Glutamatergic neuron (in vitro differentiated cells): Measurements from ENCODE around the gene ISLR. TPM values are rescaled to one million over a fixed set of nuclear protein-coding genes. Genes with fewer than 3 reads are reported as not detected.

Experiments
- DNase-seq: peaks from one replicate; pipeline ENCODE4 v3.0.0; 2022
- H3K27ac Mint-ChIP-seq: one replicate; pipeline ENCODE4 v1.8.0; 2020; ENCODE audit warnings: mild to moderate bottlenecking, mixed read lengths, inconsistent platforms; ENCODE audit not compliant: unreplicated experiment
- H3K27me3 Mint-ChIP-seq: one replicate; pipeline ENCODE4 v1.8.0; 2020; ENCODE audit warnings: mild to moderate bottlenecking, moderate library complexity, mixed read lengths, inconsistent platforms; ENCODE audit not compliant: unreplicated experiment
- H3K36me3 Mint-ChIP-seq: one replicate; pipeline ENCODE4 v1.8.0; 2020; ENCODE audit warnings: mild to moderate bottlenecking, mixed read lengths, inconsistent platforms; ENCODE audit not compliant: unreplicated experiment
- H3K4me1 Mint-ChIP-seq: one replicate; pipeline ENCODE4 v1.8.0; 2020; ENCODE audit warnings: mild to moderate bottlenecking, low read depth, mixed read lengths, inconsistent platforms; ENCODE audit not compliant: unreplicated experiment
- H3K4me3 Mint-ChIP-seq: one replicate; pipeline ENCODE4 v1.8.0; 2020; ENCODE audit warnings: mild to moderate bottlenecking, mixed read lengths, inconsistent platforms; ENCODE audit not compliant: unreplicated experiment
- H3K9me3 Mint-ChIP-seq: one replicate; pipeline ENCODE4 v1.8.0; 2020; ENCODE audit warnings: mild to moderate bottlenecking, moderate library complexity, mixed read lengths, inconsistent platforms; ENCODE audit not compliant: unreplicated experiment
- CTCF ChIP-seq: fragments of 200-600 bp; sonication (generic); IDR thresholded peaks from one replicate; pipeline ENCODE4 v1.5.0; 2021; ENCODE audit not compliant: partially characterized antibody, unreplicated experiment
- total RNA-seq: library from RNA; stranded (reverse); fragmentation: NEBNext Ultra II Directional; extraction: Animal tissue kit (Norgen Biotek cat#: 25700); gene quantifications from one replicate; pipeline ENCODE4 v1.2.1, GENCODE V29; 2021; ENCODE audit not compliant: unreplicated experiment

The ISLR gene
- total RNA-seq, 1 donor from 2014 or later, result 1.2 TPM

- Mint-ChIP-seq H3K9me3 (peaks cover 4% of the 10 kb centered on the region), H3K4me3 (no peak overlapping the region), H3K27ac (no peak overlapping the region), H3K4me1 (peaks cover 20% of the 10 kb centered on the region), H3K36me3 (no peaks in the 10 kb centered on the region), H3K27me3 (peaks cover 17% of the 10 kb centered on the region)
- DNase-seq, result no peak
- no peak for TF ChIP-seq CTCF
Measured at GRCh38 chr15:74138642-74139041, 34.9 kb upstream of the ISLR start.

- TF ChIP-seq CTCF, result no peak
- peaks cover 17% of the 10 kb centered on the region for H3K4me1 Mint-ChIP-seq
- H3K27ac Mint-ChIP-seq, result no peak overlapping the region
- no peaks in the 10 kb centered on the region for H3K36me3 Mint-ChIP-seq
- peaks cover 8% of the 10 kb centered on the region for H3K27me3 Mint-ChIP-seq
- no peak for DNase-seq
- no peaks in the 10 kb centered on the region for H3K9me3 Mint-ChIP-seq
- no peak overlapping the region for H3K4me3 Mint-ChIP-seq
Measured at GRCh38 chr15:74141591-74141990, 31.9 kb upstream of the ISLR start.

- H3K36me3 Mint-ChIP-seq, result peaks cover 9% of the 10 kb centered on the region
- peaks cover 2% of the 10 kb centered on the region for H3K27me3 Mint-ChIP-seq
- H3K27ac Mint-ChIP-seq, result no peak overlapping the region
- no peak for TF ChIP-seq CTCF
- no peak for DNase-seq
- H3K4me1 Mint-ChIP-seq, result peaks cover 8% of the 10 kb centered on the region
- no peak overlapping the region for H3K4me3 Mint-ChIP-seq
- H3K9me3 Mint-ChIP-seq, result peaks cover 2% of the 10 kb centered on the region
Measured at GRCh38 chr15:74144153-74144775, 29.2 kb upstream of the ISLR start.

GRCh38 chr15:74146277-74146800, 27.2 kb upstream of the ISLR start:
- no peak overlapping the region for H3K27ac Mint-ChIP-seq
- no peak for DNase-seq
- H3K27me3 Mint-ChIP-seq, result peaks cover 2% of the 10 kb centered on the region
- H3K9me3 Mint-ChIP-seq, result peaks cover 2% of the 10 kb centered on the region
- H3K4me3 Mint-ChIP-seq, result no peak overlapping the region
- no peaks in the 10 kb centered on the region for H3K4me1 Mint-ChIP-seq
- no peak for TF ChIP-seq CTCF
- H3K36me3 Mint-ChIP-seq, result peaks cover 9% of the 10 kb centered on the region

GRCh38 chr15:74147051-74147450, 26.5 kb upstream of the ISLR start:
- Mint-ChIP-seq H3K4me3 (no peak overlapping the region), H3K27me3 (peaks cover 2% of the 10 kb centered on the region), H3K4me1 (no peaks in the 10 kb centered on the region), H3K36me3 (peaks cover 9% of the 10 kb centered on the region), H3K9me3 (peaks cover 2% of the 10 kb centered on the region), H3K27ac (no peak overlapping the region)
- no peak for TF ChIP-seq CTCF
- no peak for DNase-seq
